CD4-positive, alpha-beta T cell treated with Interleukin-4 for 4 hours (primary cell): ENCODE data around the gene MED29.
"Not testable (repeated sequence)": the region's sequence is repeated elsewhere in the genome, so short reads cannot be mapped to it uniquely, and the experiment has no call there.

Experiments
- DNase-seq: peaks from one replicate; pipeline ENCODE4 v3.0.0-alpha.2; 2020

MED29 gene

DNA sequence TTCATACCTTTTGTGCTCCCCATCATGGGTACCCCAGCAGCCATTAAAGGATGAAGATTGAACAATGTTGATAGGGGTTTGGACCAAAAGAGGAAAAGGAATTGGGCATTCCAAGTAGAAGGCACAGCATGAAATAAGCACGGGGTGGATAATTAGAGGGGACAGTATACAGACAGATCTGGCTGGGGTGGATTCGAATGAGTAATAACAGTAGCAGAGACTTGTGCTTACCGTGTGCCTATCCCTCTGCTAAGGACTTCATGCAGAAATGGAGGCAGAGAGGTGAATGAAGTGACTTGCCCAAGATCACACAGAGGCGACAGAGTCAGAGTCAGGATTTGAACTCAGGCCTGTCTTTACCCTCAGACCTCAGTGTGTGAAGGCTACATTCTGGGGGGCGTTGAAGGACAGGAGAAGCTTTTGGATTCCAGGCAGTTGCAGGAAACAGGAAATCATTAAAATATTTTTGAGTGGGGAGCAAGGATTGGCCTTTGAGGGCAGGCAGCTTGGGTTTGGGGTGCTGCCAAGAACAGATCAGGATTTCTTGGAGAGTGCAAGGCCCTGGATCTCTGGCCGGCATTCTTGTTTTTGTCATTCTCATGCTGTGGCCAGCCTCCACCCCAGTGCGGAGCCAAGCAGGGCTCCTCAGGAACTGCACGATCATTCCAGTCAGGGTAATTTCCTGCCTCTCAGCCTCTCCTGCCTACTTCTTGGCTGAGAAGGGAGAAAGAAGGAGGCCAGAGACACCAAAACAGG lies 19.0 kb upstream of the MED29 start:
- no peak for DNase-seq

DNA sequence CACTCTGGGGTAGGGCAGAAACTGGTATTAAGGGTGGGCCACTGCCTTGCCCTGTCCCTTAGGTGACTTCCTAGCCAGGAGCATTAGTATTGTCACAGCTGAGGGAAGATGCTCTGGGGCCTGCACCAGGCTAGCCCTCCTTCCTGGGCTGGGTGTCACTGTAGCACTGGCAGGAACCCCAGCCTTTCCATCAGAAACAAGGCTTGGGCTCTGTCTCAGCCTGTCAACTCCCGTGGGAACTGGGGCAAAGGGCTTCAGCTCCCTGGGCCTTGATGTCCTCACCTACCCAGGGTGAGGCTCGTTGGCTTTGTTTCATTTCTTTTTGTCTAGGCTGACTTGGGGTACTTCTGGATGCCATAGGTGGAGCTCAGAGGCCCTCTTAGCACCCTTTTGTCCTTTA lies 18.2 kb upstream of the MED29 start:
- no peak for DNase-seq

DNA sequence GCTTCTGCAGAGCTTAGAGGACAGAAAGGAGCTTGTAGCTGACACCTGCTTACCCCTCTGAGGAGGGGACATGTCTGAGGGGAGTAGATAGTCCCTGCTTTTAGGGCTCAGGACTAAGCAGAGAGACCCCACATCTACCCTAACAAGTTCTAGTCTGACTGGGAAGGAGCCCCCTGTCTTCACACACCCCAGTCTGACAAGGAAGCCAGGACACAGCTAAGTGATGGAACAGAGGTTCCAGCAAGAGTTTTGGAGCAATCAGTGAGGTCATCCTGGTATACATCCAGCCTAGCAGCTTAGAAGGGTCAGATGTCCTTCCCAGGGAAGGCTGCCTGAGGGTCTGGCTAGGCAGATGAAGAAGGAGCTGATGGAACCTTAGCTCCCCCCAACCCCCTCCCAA lies 15.2 kb upstream of the MED29 start:
- no peak for DNase-seq

GRCh38 chr19:39377373-39378362 lies 13.5 kb upstream of the MED29 start:
- no peak for DNase-seq

- DNase-seq: not testable (repeated sequence)
Observed at GRCh38 chr19:39379366-39379765, 11.8 kb upstream of the MED29 start.

DNA sequence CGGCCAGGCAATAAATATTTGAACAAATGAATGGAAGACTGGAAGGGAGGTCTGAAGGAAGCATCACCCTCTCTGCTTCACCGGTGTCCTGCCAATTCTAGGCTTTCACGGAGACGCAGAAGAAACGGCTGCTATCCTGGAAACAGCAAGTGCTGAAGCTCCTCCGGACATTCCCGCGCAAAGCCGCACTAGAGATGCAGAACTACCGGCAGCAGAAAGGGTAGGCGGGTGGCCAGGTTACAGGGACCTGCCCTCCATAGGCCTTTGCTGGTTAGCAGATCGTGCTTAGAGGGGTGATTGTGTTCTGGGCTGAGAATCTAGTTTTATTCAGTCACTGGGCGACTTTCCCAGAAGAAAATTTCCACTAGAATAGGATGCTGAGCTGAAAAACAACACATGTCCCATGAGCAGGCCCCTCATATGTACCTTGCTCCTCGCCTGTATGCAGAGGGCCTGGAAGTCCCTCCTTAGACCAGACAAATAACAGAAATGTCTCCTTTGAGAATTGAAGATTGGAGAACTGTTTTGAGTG lies 11.2 kb upstream of the MED29 start:
- no peak for DNase-seq

- DNase-seq: no peak
Observed at GRCh38 chr19:39380521-39381502, 10.4 kb upstream of the MED29 start.

DNA sequence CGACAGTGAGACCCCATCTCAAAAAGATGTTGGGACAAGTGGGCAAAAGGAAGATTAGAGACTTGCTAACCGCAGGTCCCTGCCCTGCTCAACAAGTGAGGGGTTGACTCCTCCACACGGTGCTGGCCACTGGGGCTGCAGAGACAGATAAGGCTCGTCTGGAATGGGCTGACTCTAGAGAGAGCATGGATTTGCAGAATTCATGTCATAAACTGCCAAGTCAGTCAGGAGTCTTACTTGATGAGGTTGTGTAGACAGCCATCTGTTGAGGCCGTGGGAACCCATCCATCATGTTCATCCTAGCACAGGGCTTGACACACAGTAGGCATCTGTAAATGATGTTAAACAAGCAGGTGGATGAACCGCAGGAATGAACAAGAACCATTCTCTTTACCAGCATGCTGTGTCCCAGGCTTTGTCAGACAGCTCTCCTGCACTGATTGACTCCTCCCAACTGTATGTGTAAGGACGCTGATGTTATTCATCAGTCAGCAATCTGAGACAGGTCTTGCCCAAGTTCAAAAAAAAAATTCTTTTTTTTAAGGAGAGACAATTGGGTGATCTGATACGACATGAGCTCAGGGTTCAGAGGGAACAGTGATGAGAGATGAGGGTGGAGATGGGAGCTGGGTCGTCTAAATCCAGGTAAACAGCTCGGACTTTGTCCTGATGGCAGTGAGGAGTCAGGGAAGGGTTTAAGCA lies 9.1 kb upstream of the MED29 start:
- DNase-seq: no peak

DNA sequence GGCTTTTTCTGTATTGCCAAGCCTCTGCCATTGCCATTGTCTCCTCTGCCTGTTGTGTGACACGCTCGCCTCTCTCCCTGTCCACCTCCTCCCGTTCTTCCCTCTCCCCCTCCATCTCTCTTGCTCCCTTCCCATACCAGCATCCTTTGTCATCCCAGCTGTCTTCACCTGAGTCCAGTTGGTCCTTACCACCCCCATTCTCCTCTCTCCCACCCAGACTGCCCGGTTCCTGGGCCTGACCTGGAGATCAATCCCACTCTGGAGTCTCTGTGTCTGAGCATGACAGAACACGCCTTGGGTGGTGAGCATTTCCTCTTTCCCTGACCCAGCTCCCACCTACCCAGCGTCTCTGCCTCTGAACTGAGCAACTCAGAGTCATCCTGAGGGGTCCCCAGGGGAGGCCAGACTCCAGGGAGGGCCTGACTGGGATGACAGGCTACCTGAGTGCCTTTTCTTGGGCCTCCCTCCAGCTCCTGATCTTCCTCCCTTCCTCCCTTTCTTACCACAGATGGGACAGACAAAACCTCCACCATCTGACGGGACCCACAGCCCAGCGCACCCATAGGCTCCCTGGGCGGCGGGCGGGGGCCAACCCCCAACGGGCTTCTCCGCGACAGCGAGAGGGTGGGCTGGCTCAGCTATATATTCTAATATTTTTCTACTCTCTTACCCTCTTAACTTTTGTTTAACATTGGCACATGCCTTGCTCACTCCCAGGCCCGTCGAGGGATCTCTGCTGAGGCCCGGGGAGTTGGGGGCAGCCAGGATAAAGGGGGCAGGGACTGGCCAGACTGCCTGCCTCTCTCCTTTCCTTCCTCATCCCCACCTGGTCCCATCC lies 8.0 kb upstream of the MED29 start:
- DNase-seq: no peak

DNA sequence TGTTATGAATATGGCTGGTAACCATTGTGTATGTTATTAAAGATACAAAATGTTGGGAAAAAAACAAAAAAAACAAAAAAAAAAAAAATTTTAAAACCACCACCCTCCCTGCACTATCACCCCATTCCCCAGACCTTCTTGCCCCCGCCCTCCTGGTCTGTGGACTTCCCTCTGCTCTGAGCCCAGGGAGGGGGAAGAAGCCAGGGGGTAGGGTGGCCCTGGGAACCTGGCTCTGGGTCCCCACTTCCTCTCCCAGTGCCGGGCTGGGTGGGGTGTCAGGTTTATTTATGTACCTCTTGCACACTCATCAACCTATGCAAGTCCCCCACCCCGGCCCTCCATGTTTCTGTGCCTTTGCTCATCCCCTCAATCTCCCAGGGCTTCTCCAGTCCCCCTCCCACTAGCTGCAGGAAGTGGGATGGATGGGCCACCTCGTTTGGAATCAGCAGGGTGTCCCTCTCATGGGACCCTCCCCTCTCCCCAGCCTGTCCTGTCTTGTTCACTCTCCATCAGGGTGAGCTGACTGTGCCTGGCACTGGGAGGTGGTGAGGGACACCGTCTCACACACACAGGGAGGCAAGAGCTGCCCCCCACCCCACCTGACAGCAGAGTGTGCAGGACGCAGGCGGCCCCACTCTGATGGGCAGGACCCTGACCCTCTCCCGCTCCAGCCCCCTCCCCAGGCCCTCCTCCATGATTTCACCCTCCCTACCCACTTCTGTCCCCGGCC lies 6.2 kb upstream of the MED29 start:
- DNase-seq: no peak

DNA sequence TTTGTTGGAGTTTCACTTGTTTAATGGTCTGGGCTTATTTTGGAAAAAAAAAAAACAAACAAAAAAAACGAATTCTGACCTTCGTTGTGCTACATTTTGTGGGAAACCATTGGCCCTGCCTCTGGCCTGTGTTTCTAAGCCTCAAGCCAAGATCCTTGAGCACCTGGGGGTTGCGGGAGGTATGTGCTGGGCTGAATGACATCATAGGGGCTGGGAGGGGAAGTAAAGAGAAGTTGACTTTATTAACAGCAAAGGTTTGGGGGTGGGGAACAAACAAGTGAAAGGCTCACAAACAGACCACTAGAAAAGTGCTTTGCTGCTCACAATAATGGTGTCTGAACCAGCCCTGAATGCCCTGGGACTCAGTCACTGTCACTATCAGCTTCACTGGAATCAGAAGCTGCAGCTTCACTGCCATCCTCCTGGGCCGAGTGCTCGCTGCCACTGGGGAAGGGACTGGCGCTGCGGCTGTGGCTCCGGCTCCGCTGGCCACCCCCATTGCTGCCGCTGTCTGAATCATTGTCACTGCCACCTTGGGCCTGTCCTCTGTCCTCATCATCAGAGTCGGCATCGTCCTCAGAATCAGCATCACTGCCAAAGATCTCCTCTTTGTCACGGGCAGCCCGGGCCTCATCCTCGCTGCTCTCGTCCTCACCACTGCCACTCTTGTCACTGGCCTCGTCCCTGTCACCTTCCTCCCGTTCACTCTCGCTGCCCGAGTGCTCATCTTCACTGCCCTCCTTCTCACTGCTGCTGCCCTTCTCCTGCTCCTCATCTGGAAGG lies 5.4 kb upstream of the MED29 start:
- no peak for DNase-seq

GRCh38 chr19:39386557-39386956 lies 4.6 kb upstream of the MED29 start:
- DNase-seq: no peak

DNA sequence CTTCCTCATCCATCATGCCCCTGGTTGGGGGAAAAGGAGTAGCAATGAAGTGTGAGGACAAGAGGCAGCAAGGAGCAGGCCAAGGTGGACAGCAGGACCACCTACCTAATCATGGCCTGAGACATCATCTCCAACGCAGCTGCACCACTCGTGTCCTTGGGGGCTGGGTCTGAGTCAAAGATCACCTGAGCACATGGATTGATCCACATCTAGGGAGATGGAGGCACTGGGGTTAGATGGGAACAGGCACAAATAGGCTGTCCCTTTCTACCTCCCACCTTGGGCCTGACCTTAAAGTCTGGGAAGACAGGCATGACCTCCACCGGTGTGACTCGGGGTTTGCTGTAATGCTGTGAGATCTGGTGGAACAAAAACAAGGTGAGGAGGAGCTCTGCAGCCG lies 2.5 kb upstream of the MED29 start:
- no peak for DNase-seq

DNA sequence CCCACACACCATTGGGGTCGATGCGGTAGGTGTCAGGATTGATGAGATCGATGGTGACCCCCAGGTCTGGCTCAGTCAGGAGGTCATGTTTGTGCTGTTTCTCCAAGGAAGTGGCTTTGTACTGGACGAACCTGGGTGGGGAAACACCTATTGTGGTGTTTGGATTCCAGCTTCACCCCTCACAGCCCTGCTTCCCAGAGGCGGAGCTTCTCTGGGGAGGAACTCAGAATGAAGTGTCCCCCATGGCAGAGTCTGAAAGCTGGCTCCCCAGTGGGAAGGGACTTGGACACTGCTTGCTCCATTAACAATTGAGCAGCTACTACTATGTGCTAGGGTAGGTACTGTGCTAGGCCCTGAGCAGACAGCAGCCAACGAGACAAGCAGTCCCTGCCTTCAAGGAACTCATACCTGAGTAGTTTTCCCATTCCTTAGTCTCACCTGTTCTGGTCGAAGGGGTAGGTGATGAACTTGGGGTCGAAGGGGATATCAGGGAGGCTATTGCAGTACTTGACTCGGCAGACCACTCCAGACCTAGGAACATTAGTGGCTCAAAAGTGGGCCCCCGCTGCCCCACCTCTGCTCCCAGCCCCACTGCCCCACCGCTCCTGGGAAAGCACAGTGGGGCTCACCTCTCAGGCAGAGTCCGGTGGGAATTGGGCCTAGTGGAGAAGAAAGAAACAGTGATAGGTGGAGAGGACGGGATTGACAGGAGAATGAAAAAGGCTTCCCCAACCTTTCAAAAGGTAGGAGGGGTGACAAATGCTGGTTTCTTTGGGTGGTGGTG lies 1.4 kb upstream of the MED29 start:
- no peak for DNase-seq

GRCh38 chr19:39390451-39390750 lies 777 bp upstream of the MED29 start:
- no peak for DNase-seq

DNA sequence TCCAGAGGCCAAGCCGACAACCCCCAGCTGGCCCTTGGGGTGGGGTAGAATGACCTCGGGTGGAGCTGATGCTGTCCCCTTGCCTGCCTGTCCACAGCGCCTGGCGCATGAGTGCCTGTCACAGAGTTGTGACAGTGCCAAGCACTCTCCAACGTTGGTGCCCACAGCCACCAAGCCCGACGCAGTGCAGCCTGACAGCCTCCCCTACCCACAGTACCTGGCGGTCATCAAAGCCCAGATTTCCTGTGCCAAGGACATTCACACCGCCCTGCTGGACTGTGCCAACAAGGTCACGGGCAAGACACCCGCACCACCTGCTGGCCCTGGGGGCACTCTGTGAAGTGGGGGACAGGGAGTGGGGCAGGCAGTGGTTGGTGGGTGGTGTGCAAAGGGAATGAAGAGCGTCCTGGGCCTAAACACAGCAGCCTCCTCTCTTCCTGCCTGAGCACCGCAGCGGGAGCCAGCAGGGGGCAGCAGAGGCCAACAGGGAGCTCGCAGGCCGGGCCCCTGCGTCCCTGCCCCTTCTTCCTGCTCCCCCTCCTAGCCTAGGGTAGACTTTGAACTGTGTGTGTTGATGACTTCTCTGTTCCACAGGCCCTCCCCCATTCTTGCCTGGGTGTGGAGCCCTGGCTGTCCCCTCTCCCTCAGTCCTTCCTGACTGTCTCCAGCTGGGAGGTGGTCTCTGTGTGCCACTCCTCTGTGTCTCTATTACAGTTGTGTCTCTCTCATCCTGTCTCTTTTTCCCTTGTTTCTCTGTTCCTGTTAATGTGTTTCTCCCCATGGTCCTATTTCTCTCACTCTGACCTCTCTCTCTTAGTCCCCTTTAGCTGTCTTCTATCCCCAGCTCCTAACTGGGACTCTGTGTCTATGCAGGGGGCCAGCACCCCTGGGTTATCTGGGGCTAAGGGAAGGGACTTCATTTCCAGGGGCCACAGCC lies 6.5 kb downstream of the MED29 start:
- peak; percentile 93 for DNase-seq

DNA sequence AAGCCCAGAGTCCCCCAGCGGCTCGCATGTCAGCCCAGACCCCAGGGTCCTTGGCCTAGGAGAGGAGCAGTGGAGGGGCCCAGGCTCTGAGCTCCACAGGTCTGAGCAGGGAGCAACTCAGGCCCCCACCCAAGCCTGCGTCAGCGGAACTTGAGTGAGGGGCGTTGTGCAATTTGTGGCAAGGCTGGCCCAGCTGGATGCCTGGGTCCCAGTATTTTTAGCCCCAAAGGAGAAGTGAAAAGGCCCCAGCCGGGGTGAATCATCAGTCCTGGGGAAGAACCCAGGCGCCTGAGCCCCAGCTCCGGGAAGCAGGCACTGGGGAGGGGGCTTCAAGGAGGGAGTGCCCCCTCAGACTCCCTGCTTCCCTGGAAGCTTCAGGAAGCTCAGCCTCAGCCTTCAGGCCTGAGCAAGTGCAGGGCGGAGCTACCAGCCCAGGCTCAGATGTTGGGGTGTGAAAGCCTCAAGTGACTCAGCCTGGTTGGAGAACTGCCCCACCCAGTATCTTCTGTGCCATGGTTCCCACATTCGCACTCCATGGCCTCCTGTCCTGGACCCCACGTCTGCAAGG lies 7.2 kb downstream of the MED29 start:
- DNase-seq: peak; percentile 81
